LNCAP (cell line): Measurements from ENCODE around the gene ZNF330.

ENCODE experiments used
- CTCF ChIP-seq: fragments of 450-650 bp; IDR thresholded peaks from 2 replicates; pipeline ENCODE4 v1.5.1; 2017; ENCODE audit warnings: mild to moderate bottlenecking

The ZNF330 gene

GRCh38 chr4:141258558-141258957, 37.9 kb downstream of the ZNF330 start:
- no peak for TF ChIP-seq CTCF

DNA sequence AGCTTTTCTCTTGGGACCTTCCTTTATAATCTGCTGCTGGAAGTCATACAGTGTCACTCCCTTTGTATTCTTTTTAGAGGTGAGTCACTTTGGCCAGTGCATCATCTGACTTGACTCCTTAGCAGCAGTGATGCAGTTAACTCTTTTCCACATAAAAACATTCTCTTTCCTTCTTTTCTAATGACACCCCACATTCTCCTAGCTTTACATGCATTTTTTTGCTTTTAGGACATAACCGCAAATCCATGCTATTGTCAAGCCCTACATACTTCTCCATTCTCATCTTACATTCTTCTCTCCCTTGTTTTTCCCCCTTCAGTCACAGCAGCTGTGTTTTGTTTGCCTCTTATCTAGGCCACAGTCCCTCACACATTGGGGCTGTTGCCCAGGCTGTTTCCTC, 55.1 kb downstream of the ZNF330 start:
- no peak for TF ChIP-seq CTCF

- TF ChIP-seq CTCF: no peak
Observed at GRCh38 chr4:141283152-141283551, 62.5 kb downstream of the ZNF330 start.

DNA sequence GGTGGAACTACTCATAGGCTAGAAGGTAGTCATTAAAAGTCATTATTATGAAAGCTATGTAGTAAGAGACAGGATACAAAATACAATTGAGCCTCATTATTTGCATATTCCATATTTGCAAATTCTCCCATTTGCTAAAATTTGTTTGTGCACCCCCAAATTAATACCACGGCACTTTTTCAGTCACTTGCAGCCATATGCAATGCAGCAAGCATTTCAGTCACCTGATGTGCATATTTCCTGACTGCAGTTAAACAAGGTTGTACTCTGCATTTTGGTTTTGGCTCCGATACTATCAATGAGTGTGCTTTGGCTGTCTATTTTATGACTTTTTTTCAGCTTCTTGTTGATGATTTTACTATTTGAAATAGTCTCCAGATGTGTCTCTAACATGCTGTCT, 62.9 kb downstream of the ZNF330 start:
- TF ChIP-seq CTCF: no peak
